H9 (cell line): ENCODE results near the gene PRLH. TPM values are rescaled to one million over a fixed set of nuclear protein-coding genes. Genes with fewer than 3 reads are reported as not detected.
A peak's percentile ranks its signal among the peaks of the same experiment; 100 is the strongest.

Experiments
- DNase-seq: peaks from one replicate; pipeline ENCODE4 v3.0.0-alpha.2; 2017
- H2AFZ ChIP-seq: one replicate; pipeline ENCODE4 v1.6.1; 2013; ENCODE audit warnings: mild to moderate bottlenecking, low read length, control low read depth, moderate library complexity
- H2AK5ac ChIP-seq: 2 replicates; pipeline ENCODE4 v1.6.1; 2013; ENCODE audit warnings: low read length, control low read depth, mixed read lengths; ENCODE audit not compliant: insufficient read length
- H2BK120ac ChIP-seq: one replicate; pipeline ENCODE4 v1.6.1; 2013; ENCODE audit warnings: low read depth, mild to moderate bottlenecking, low read length, control low read depth, inconsistent platforms; ENCODE audit not compliant: poor library complexity, severe bottlenecking
- H2BK12ac ChIP-seq: 2 replicates; pipeline ENCODE4 v1.6.1; 2013; ENCODE audit warnings: low read length, control low read depth, mixed read lengths, low read depth; ENCODE audit not compliant: insufficient read length
- H2BK15ac ChIP-seq: 2 replicates; pipeline ENCODE4 v1.6.1; 2013; ENCODE audit warnings: low read depth, low read length, control low read depth
- H2BK20ac ChIP-seq: one replicate; pipeline ENCODE4 v1.6.1; 2013; ENCODE audit warnings: low read depth, mild to moderate bottlenecking, low read length, control low read depth, inconsistent platforms; ENCODE audit not compliant: poor library complexity, severe bottlenecking
- H2BK5ac ChIP-seq: 2 replicates; pipeline ENCODE4 v1.6.1; 2013; ENCODE audit warnings: low read length, control low read depth, mixed read lengths; ENCODE audit not compliant: insufficient read length
- H3K14ac ChIP-seq: 2 replicates; pipeline ENCODE4 v1.6.1; 2013; ENCODE audit warnings: low read length, control low read depth; ENCODE audit not compliant: insufficient read depth
- H3K18ac ChIP-seq: 2 replicates; pipeline ENCODE4 v1.6.1; 2013; ENCODE audit warnings: low read depth, mild to moderate bottlenecking, mixed read lengths, low read length, control low read depth; ENCODE audit not compliant: insufficient read length
- H3K23ac ChIP-seq: 2 replicates; pipeline ENCODE4 v1.6.1; 2013; ENCODE audit warnings: low read length, control low read depth, mixed read lengths, low read depth; ENCODE audit not compliant: insufficient read length
- H3K23me2 ChIP-seq: 2 replicates; pipeline ENCODE4 v1.6.1; 2013; ENCODE audit warnings: low read depth, mild to moderate bottlenecking, mixed read lengths, low read length, control low read depth; ENCODE audit not compliant: insufficient read length, poor library complexity, severe bottlenecking
- H3K27ac ChIP-seq: 2 replicates; pipeline ENCODE4 v1.5.1; 2013; ENCODE audit warnings: low read length, control low read depth, mixed read lengths, low read depth; ENCODE audit not compliant: insufficient read length
- H3K27me3 ChIP-seq: 2 replicates; pipeline ENCODE4 v1.6.1; 2013; ENCODE audit warnings: low read length, control low read depth, inconsistent platforms; ENCODE audit not compliant: insufficient read depth
- H3K4ac ChIP-seq: 2 replicates; pipeline ENCODE4 v1.6.1; 2013; ENCODE audit warnings: low read depth, mild to moderate bottlenecking, control low read depth, inconsistent platforms, low read length, moderate library complexity
- H3K4me1 ChIP-seq: 2 replicates; pipeline ENCODE4 v1.6.1; 2013; ENCODE audit warnings: low read length, control low read depth, inconsistent platforms; ENCODE audit not compliant: insufficient read depth
- H3K4me2 ChIP-seq: 2 replicates; pipeline ENCODE4 v1.6.1; 2013; ENCODE audit warnings: low read length, control low read depth, mixed read lengths; ENCODE audit not compliant: insufficient read length, insufficient read depth
- H3K56ac ChIP-seq: 2 replicates; pipeline ENCODE4 v1.6.1; 2013; ENCODE audit warnings: low read depth, mild to moderate bottlenecking, mixed read lengths, low read length, control low read depth; ENCODE audit not compliant: insufficient read length
- H3K79me1 ChIP-seq: 2 replicates; pipeline ENCODE4 v1.6.1; 2013; ENCODE audit warnings: low read depth, mild to moderate bottlenecking, moderate library complexity, low read length, control low read depth, inconsistent platforms; ENCODE audit not compliant: insufficient read depth, poor library complexity, severe bottlenecking
- H3K79me2 ChIP-seq: 2 replicates; pipeline ENCODE4 v1.6.1; 2013; ENCODE audit warnings: low read length, control low read depth, inconsistent platforms; ENCODE audit not compliant: insufficient read depth
- H3K9ac ChIP-seq: 2 replicates; pipeline ENCODE4 v1.6.1; 2013; ENCODE audit warnings: low read length, control low read depth, mixed read lengths; ENCODE audit not compliant: insufficient read length; ENCODE audit errors: extremely low read depth
- H3K9me3 ChIP-seq: one replicate; pipeline ENCODE4 v1.6.1; 2013; ENCODE audit warnings: low read depth, low read length, inconsistent platforms; ENCODE audit not compliant: control insufficient read depth
- H3T11ph ChIP-seq: one replicate; pipeline ENCODE4 v1.6.1; 2013; ENCODE audit warnings: mild to moderate bottlenecking, low read length, control low read depth, inconsistent platforms
- H4K20me1 ChIP-seq: one replicate; pipeline ENCODE4 v1.6.1; 2013; ENCODE audit not compliant: control insufficient read depth, insufficient read length, insufficient read depth
- H4K5ac ChIP-seq: 2 replicates; pipeline ENCODE4 v1.6.1; 2013; ENCODE audit warnings: low read depth, mild to moderate bottlenecking, mixed read lengths, low read length, control low read depth; ENCODE audit not compliant: insufficient read length
- H4K8ac ChIP-seq: replicated peaks from 2 replicates; pipeline ENCODE4 v1.6.1; 2013; ENCODE audit warnings: low read length, control low read depth, mixed read lengths, low read depth; ENCODE audit not compliant: insufficient read length
- H4K91ac ChIP-seq: 2 replicates; pipeline ENCODE4 v1.6.1; 2013; ENCODE audit warnings: low read depth, mild to moderate bottlenecking, moderate library complexity, mixed read lengths, low read length, control low read depth; ENCODE audit not compliant: insufficient read length
- H3K27ac Mint-ChIP-seq, 3 experiments: 2 replicates in 2 of 3; 3 replicates in 1 of 3; pipeline ENCODE4 v1.8.0; 2020 to 2021; ENCODE audit warnings: mixed read lengths in 3 of 3, mild to moderate bottlenecking in 1 of 3, moderate library complexity in 1 of 3
- H3K27me3 Mint-ChIP-seq: 2 replicates; pipeline ENCODE4 v1.8.0; 2021; ENCODE audit warnings: low read depth, mild to moderate bottlenecking, moderate library complexity, mixed read lengths
- H3K36me3 Mint-ChIP-seq, 3 experiments: 2 replicates in 2 of 3; 3 replicates in 1 of 3; pipeline ENCODE4 v1.8.0; 2020 to 2021; ENCODE audit warnings: low read depth in 3 of 3, mixed read lengths in 3 of 3; ENCODE audit not compliant: insufficient read depth in 1 of 3
- H3K4me1 Mint-ChIP-seq, 2 experiments: 2 replicates each; pipeline ENCODE4 v1.8.0; 2020; ENCODE audit warnings: mixed read lengths in 2 of 2
- H3K4me3 Mint-ChIP-seq, 2 experiments: 2 replicates in 1 of 2; 3 replicates in 1 of 2; pipeline ENCODE4 v1.8.0; 2020 to 2021; ENCODE audit warnings: mild to moderate bottlenecking in 2 of 2, mixed read lengths in 2 of 2, moderate library complexity in 1 of 2
- H3K9me3 Mint-ChIP-seq, 2 experiments: 2 replicates in 1 of 2; 3 replicates in 1 of 2; pipeline ENCODE4 v1.8.0; 2020; ENCODE audit warnings: mild to moderate bottlenecking in 2 of 2, mixed read lengths in 2 of 2, moderate library complexity in 1 of 2
- WGBS: extraction: QIAGEN DNeasy Blood & Tissue Kit; methylation state at CpG from one replicate; pipeline ENCODE4 v1.1.7; 2013; ENCODE audit warnings: missing lambda C conversion rate, low lambda C conversion rate, mixed read lengths; ENCODE audit not compliant: insufficient read length; ENCODE audit errors: extremely low coverage; 5-methylcytosine and 5-hydroxymethylcytosine counted together
- total RNA-seq: library from RNA; stranded (reverse); gene quantifications from 2 replicates; pipeline ENCODE4 v1.2.1, GENCODE V29; 2021
- TF ChIP-seq, protein P1 (sequence below): fragments of 200-600 bp; sonication (generic); conservative IDR thresholded peaks from 3 replicates; pipeline ENCODE4 v1.8.0; 2021; ENCODE audit warnings: antibody characterized with exemption, mild to moderate bottlenecking

Gene PRLH
- total RNA-seq, 1 experiment from 2014 or later, result not detected

DNA sequence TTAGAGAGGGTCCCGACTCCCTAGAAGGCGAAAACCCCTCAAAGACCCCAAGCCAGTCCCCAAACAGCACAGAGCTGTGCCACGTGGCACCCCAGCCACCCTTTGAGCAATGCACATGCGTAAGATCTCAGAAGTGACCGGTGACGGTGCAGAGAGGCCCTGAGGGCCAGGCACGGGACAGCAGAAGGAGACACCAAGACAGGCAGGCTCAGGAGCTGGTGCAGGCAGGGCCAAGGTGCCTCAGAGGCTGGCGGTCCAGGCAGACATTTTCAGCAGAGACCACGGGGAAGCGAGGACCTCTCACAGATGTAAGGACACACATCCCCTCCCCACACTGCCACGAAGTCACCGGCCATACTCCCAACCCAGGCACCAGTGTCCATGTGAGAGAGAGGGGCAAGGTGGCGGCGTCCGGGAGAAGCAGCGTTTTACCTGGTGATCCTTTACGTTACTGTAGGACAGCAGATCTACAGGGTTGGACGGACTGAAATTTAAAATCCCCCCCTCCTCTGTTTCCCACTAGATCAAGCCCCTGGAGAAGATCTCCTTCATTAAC, 26.1 kb downstream of the PRLH start:
- Histone ChIP-seq H3K27me3 (no peaks in the 10 kb centered on the region), H4K91ac (no peak overlapping the region), H3K4me2 (no peak overlapping the region), H3K79me1 (peaks cover under 1% of the 10 kb centered on the region), H3K18ac (no peak overlapping the region), H3K56ac (no peak overlapping the region), H4K8ac (no peak overlapping the region), H3K9me3 (no peaks in the 10 kb centered on the region), H4K20me1 (no peaks in the 10 kb centered on the region), H4K5ac (no peak overlapping the region), H2BK120ac (no peak overlapping the region), H3K23ac (no peak overlapping the region), H3K23me2 (peaks cover 4% of the 10 kb centered on the region), H2AFZ (no peak overlapping the region), H3K27ac (no peak overlapping the region), H3K9ac (no peak overlapping the region), H3K4ac (no peak overlapping the region), H2BK20ac (no peak overlapping the region), H3K79me2 (peaks cover 25% of the 10 kb centered on the region; the same call in 1 of the 2 replicates), H2BK15ac (no peak overlapping the region), H2BK5ac (no peak overlapping the region), H3K4me1 (peaks cover 14% of the 10 kb centered on the region; the same call in 1 of the 2 replicates), H2BK12ac (no peak overlapping the region), H3K14ac (no peak overlapping the region), H2AK5ac (no peak overlapping the region), H3T11ph (no peak overlapping the region)
- Mint-ChIP-seq H3K27ac (peak overlapping the region in 1 of 3 experiments; percentile 83; a peak in 1 of 7 replicates), H3K9me3 (0 out of 5 replicates have a peak, but pooled peaks cover 0 to 4% of the 10 kb centered on the region in 2 experiments), H3K4me3 (no peak overlapping the region; a peak in 1 of 5 replicates), H3K36me3 (peaks cover 0 to 7% (median 1%) of the 10 kb centered on the region in 3 experiments; a peak in 5 of 7 replicates), H3K4me1 (peaks cover 69 to 79% of the 10 kb centered on the region in 2 experiments), H3K27me3 (peaks cover 2% of the 10 kb centered on the region; the same call in 1 of the 2 replicates)
- no peak for DNase-seq
- TF ChIP-seq, protein P1, sequence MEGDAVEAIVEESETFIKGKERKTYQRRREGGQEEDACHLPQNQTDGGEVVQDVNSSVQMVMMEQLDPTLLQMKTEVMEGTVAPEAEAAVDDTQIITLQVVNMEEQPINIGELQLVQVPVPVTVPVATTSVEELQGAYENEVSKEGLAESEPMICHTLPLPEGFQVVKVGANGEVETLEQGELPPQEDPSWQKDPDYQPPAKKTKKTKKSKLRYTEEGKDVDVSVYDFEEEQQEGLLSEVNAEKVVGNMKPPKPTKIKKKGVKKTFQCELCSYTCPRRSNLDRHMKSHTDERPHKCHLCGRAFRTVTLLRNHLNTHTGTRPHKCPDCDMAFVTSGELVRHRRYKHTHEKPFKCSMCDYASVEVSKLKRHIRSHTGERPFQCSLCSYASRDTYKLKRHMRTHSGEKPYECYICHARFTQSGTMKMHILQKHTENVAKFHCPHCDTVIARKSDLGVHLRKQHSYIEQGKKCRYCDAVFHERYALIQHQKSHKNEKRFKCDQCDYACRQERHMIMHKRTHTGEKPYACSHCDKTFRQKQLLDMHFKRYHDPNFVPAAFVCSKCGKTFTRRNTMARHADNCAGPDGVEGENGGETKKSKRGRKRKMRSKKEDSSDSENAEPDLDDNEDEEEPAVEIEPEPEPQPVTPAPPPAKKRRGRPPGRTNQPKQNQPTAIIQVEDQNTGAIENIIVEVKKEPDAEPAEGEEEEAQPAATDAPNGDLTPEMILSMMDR, result no peak
- WGBS, result no CpG with 5 or more reads among the region's 18 CpGs
